Neuronal stem cell (in vitro differentiated cells): Measurements from ENCODE around the gene ERICH6.

ENCODE experiments used
- DNase-seq: peaks from one replicate; pipeline ENCODE4 v3.0.0-alpha.2; 2013; ENCODE audit warnings: low spot score
- H2AFZ ChIP-seq: one replicate; pipeline ENCODE4 v1.6.1; 2013; ENCODE audit warnings: mild to moderate bottlenecking, low read length, inconsistent platforms
- H2AK5ac ChIP-seq: 2 replicates; pipeline ENCODE4 v1.6.1; 2013; ENCODE audit warnings: low read depth, mild to moderate bottlenecking, inconsistent platforms, low read length, moderate library complexity, mixed read lengths
- H2BK120ac ChIP-seq: 2 replicates; pipeline ENCODE4 v1.6.1; 2013; ENCODE audit warnings: low read depth, mild to moderate bottlenecking, inconsistent platforms, low read length, moderate library complexity, mixed read lengths
- H2BK12ac ChIP-seq: one replicate; pipeline ENCODE4 v1.6.1; 2013; ENCODE audit warnings: low read length, inconsistent platforms
- H2BK15ac ChIP-seq: 2 replicates; pipeline ENCODE4 v1.6.1; 2013; ENCODE audit warnings: mild to moderate bottlenecking, low read length, inconsistent platforms, mixed read lengths
- H2BK5ac ChIP-seq: one replicate; pipeline ENCODE4 v1.6.1; 2013; ENCODE audit warnings: inconsistent platforms, mild to moderate bottlenecking, low read length, moderate library complexity
- H3K14ac ChIP-seq: one replicate; pipeline ENCODE4 v1.6.1; 2013; ENCODE audit warnings: low read length, inconsistent platforms
- H3K18ac ChIP-seq: 2 replicates; pipeline ENCODE4 v1.6.1; 2013; ENCODE audit warnings: low read length, inconsistent platforms
- H3K23ac ChIP-seq: 2 replicates; pipeline ENCODE4 v1.6.1; 2013; ENCODE audit warnings: low read depth, mild to moderate bottlenecking, mixed read lengths, low read length, inconsistent platforms; ENCODE audit not compliant: poor library complexity
- H3K27ac ChIP-seq: replicated peaks from 3 replicates; pipeline ENCODE4 v1.5.1; 2013; ENCODE audit warnings: low read length, inconsistent platforms
- H3K27me3 ChIP-seq, 3 experiments: 2 replicates each; pipeline ENCODE4 v1.6.1; 2013; ENCODE audit warnings: low read length in 3 of 3, mild to moderate bottlenecking in 2 of 3, inconsistent platforms in 1 of 3, low read depth in 1 of 3, mixed read lengths in 1 of 3, moderate library complexity in 1 of 3; ENCODE audit not compliant: control insufficient read depth in 3 of 3, insufficient read depth in 3 of 3
- H3K36me3 ChIP-seq, 2 donors: replicated peaks in 1 of 2; 2 replicates each; pipeline ENCODE4 v1.6.1; 2013; ENCODE audit warnings: low read length in 2 of 2; ENCODE audit not compliant: control insufficient read depth in 2 of 2, insufficient read depth in 2 of 2
- H3K4ac ChIP-seq: 2 replicates; pipeline ENCODE4 v1.6.1; 2013; ENCODE audit warnings: inconsistent platforms, mild to moderate bottlenecking, low read length, moderate library complexity
- H3K4me1 ChIP-seq, 2 donors: 1 replicate in 1 of 2; 2 replicates in 1 of 2; pipeline ENCODE4 v1.6.1; 2013; ENCODE audit warnings: low read length in 2 of 2, low read depth in 1 of 2; ENCODE audit not compliant: control insufficient read depth in 2 of 2, insufficient read depth in 1 of 2
- H3K4me2 ChIP-seq: one replicate; pipeline ENCODE4 v1.6.1; 2013; ENCODE audit warnings: mild to moderate bottlenecking, low read length, inconsistent platforms; ENCODE audit not compliant: insufficient read depth, poor library complexity, severe bottlenecking
- H3K4me3 ChIP-seq, 2 donors: 2 replicates each; pipeline ENCODE4 v1.5.1; 2013; ENCODE audit warnings: low read length in 2 of 2, mild to moderate bottlenecking in 2 of 2, inconsistent platforms in 1 of 2, moderate library complexity in 1 of 2
- H3K79me1 ChIP-seq: one replicate; pipeline ENCODE4 v1.6.1; 2013; ENCODE audit warnings: low read depth, mild to moderate bottlenecking, inconsistent platforms, low read length, moderate library complexity
- H3K9ac ChIP-seq: one replicate; pipeline ENCODE4 v1.6.1; 2013; ENCODE audit warnings: mild to moderate bottlenecking, low read depth, low read length, inconsistent platforms; ENCODE audit not compliant: poor library complexity
- H3K9me3 ChIP-seq, 2 donors: replicated peaks in 1 of 2; 2 replicates each; pipeline versions ENCODE3 to v1.6.1; 2013; ENCODE audit warnings: low read length in 2 of 2, mild to moderate bottlenecking in 2 of 2, inconsistent platforms in 1 of 2, low read depth in 1 of 2, mixed read lengths in 1 of 2, moderate library complexity in 1 of 2; ENCODE audit not compliant: control insufficient read depth in 2 of 2, insufficient read depth in 1 of 2
- H4K8ac ChIP-seq: one replicate; pipeline ENCODE4 v1.6.1; 2013; ENCODE audit warnings: low read depth, mild to moderate bottlenecking, inconsistent platforms, low read length, moderate library complexity
- H4K91ac ChIP-seq: one replicate; pipeline ENCODE4 v1.6.1; 2013; ENCODE audit warnings: low read length, low read depth, mild to moderate bottlenecking, inconsistent platforms; ENCODE audit not compliant: poor library complexity
- WGBS, 2 donors: extraction: QIAGEN DNeasy Blood & Tissue Kit; methylation state at CpG; one replicate each; pipeline ENCODE4 v1.1.7; 2013; ENCODE audit warnings: missing lambda C conversion rate in 2 of 2, mixed read lengths in 1 of 2; ENCODE audit not compliant: insufficient read length in 2 of 2, insufficient replicate concordance in 1 of 2; ENCODE audit errors: extremely low coverage in 2 of 2; 5-methylcytosine and 5-hydroxymethylcytosine counted together

The ERICH6 gene

DNA sequence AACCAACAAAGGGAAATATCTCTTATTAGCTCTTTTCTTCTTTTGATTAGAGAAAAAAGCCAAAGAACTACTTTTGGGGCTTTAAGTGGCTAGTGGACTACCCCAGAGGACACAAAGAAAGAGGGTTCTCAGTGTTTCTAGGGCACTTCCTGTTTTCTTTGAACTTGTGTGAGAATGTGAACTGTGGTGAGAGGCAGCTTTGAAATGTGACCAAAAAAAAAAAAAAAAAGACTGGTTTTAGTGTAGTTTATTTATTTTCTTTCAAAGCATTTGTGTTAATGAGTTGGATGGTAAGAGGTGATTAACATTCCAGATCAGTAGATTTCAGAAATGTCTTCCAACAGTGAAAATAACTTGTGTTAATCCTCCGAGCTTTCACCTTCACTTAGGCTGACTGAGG, 68.2 kb downstream of the ERICH6 start:
- Histone ChIP-seq H3K79me1 (no peaks in the 10 kb centered on the region), H3K14ac (no peak overlapping the region), H3K9me3 (no peaks in the 10 kb centered on the region), H3K36me3 (peaks cover 3 to 11% of the 10 kb centered on the region in 2 donors), H2BK5ac (no peak overlapping the region), H3K9ac (no peak overlapping the region), H3K4ac (no peak overlapping the region), H4K8ac (no peak overlapping the region), H3K18ac (no peak overlapping the region), H2BK15ac (no peak overlapping the region), H2AK5ac (no peak overlapping the region), H3K4me3 (no peak overlapping the region), H4K91ac (no peak overlapping the region), H2BK120ac (no peak overlapping the region), H3K4me1 (peaks cover 0 to 4% of the 10 kb centered on the region in 2 donors), H3K27me3 (no peaks in the 10 kb centered on the region), H3K27ac (no peak overlapping the region), H3K4me2 (no peak overlapping the region), H3K23ac (no peak overlapping the region), H2BK12ac (no peak overlapping the region), H2AFZ (peak overlapping the region; percentile 73)
- no CpG with 5 or more reads among the region's 1 CpG for WGBS, 2 donors
- DNase-seq, result no peak

GRCh38 chr3:150635076-150635475, 68.6 kb downstream of the ERICH6 start:
- no peak overlapping the region for H2BK15ac ChIP-seq
- H3K27me3 ChIP-seq, result no peaks in the 10 kb centered on the region
- no peak overlapping the region for H3K14ac ChIP-seq
- H4K8ac ChIP-seq, result no peak overlapping the region
- H3K23ac ChIP-seq, result no peak overlapping the region
- no CpG with 5 or more reads among the region's 6 CpGs for WGBS, 2 donors
- H3K9me3 ChIP-seq, result no peaks in the 10 kb centered on the region
- no peak overlapping the region for H3K4me3 ChIP-seq
- H3K4me1 ChIP-seq, result peaks cover 0 to 4% of the 10 kb centered on the region in 2 donors
- no peaks in the 10 kb centered on the region for H3K79me1 ChIP-seq
- H2BK5ac ChIP-seq, result no peak overlapping the region
- no peak overlapping the region for H2AK5ac ChIP-seq
- no peak for DNase-seq
- no peak overlapping the region for H3K27ac ChIP-seq
- no peak overlapping the region for H2BK120ac ChIP-seq
- no peak overlapping the region for H2BK12ac ChIP-seq
- H3K4ac ChIP-seq, result no peak overlapping the region
- H4K91ac ChIP-seq, result no peak overlapping the region
- no peak overlapping the region for H3K9ac ChIP-seq
- H3K4me2 ChIP-seq, result no peak overlapping the region
- H3K36me3 ChIP-seq, result peaks cover 5 to 16% of the 10 kb centered on the region in 2 donors
- H2AFZ ChIP-seq, result peak overlapping the region; percentile 73
- H3K18ac ChIP-seq, result no peak overlapping the region

GRCh38 chr3:150631515-150632221, 72.1 kb downstream of the ERICH6 start:
- H3K4me2 ChIP-seq, result no peak overlapping the region
- no peak overlapping the region for H2BK12ac ChIP-seq
- no peak overlapping the region for H4K8ac ChIP-seq
- no peak overlapping the region for H3K9ac ChIP-seq
- H2BK5ac ChIP-seq, result no peak overlapping the region
- no peak overlapping the region for H3K4me3 ChIP-seq
- no peak overlapping the region for H3K14ac ChIP-seq
- WGBS, 2 donors, result no CpG with 5 or more reads among the region's 7 CpGs
- no peak overlapping the region for H2AK5ac ChIP-seq
- no peak for DNase-seq
- H3K4ac ChIP-seq, result no peak overlapping the region
- H2BK15ac ChIP-seq, result no peak overlapping the region
- no peaks in the 10 kb centered on the region for H3K9me3 ChIP-seq
- peaks cover 0 to 4% of the 10 kb centered on the region in 2 donors for H3K4me1 ChIP-seq
- H3K18ac ChIP-seq, result no peak overlapping the region
- no peak overlapping the region for H2AFZ ChIP-seq
- no peaks in the 10 kb centered on the region for H3K27me3 ChIP-seq
- H3K23ac ChIP-seq, result no peak overlapping the region
- no peak overlapping the region for H2BK120ac ChIP-seq
- no peak overlapping the region for H4K91ac ChIP-seq
- no peaks in the 10 kb centered on the region for H3K79me1 ChIP-seq
- H3K27ac ChIP-seq, result no peak overlapping the region
- peaks cover 7 to 42% of the 10 kb centered on the region in 2 donors for H3K36me3 ChIP-seq

GRCh38 chr3:150627557-150627956, 76.2 kb downstream of the ERICH6 start:
- Histone ChIP-seq H3K4me2 (no peak overlapping the region), H3K36me3 (peaks cover 12 to 70% of the 10 kb centered on the region in 2 donors), H3K4me3 (no peak overlapping the region), H3K4ac (no peak overlapping the region), H4K8ac (no peak overlapping the region), H3K27me3 (no peaks in the 10 kb centered on the region), H3K18ac (no peak overlapping the region), H2BK5ac (no peak overlapping the region), H2BK120ac (no peak overlapping the region), H3K79me1 (no peaks in the 10 kb centered on the region), H3K14ac (no peak overlapping the region), H2BK15ac (no peak overlapping the region), H2AK5ac (no peak overlapping the region), H2AFZ (no peak overlapping the region), H3K9me3 (no peaks in the 10 kb centered on the region), H3K9ac (no peak overlapping the region), H3K23ac (no peak overlapping the region), H3K4me1 (no peaks in the 10 kb centered on the region), H4K91ac (no peak overlapping the region), H3K27ac (no peak overlapping the region), H2BK12ac (no peak overlapping the region)
- no CpG with 5 or more reads among the region's 2 CpGs for WGBS, 2 donors
- DNase-seq, result no peak
